Measurements from ENCODE around the gene AGAP1.
"Not testable (repeated sequence)": the region's sequence is repeated elsewhere in the genome, so short reads cannot be mapped to it uniquely, and the experiment has no call there.

The AGAP1 gene

GRCh38 chr2:236125541-236125940 is 631.7 kb downstream of the AGAP1 start:
- no peak overlapping the region for H3K9ac ChIP-seq (ENCODE audit: low read length)
- no peaks in the 10 kb centered on the region for H3K27me3 ChIP-seq (ENCODE audit: control insufficient read depth, insufficient read depth, low read length)
- H3K9me3 ChIP-seq (ENCODE audit: control insufficient read depth, low read length), result no peaks in the 10 kb centered on the region
- peaks cover 13% of the 10 kb centered on the region for H3K4me1 ChIP-seq (ENCODE audit: control insufficient read depth, insufficient read depth, low read length)
- H3K4me3 ChIP-seq (ENCODE audit: low read length), result no peak overlapping the region
- H3K36me3 ChIP-seq (ENCODE audit: control insufficient read depth, insufficient read depth, low read length), result no peaks in the 10 kb centered on the region

- Histone ChIP-seq H3K27me3 (ENCODE audit: control insufficient read depth, insufficient read depth, low read length) (no peaks in the 10 kb centered on the region), H3K36me3 (ENCODE audit: control insufficient read depth, insufficient read depth, low read length) (no peaks in the 10 kb centered on the region), H3K4me3 (ENCODE audit: low read length) (no peak overlapping the region), H3K9ac (ENCODE audit: low read length) (no peak overlapping the region), H3K9me3 (ENCODE audit: control insufficient read depth, low read length) (no peaks in the 10 kb centered on the region), H3K4me1 (ENCODE audit: control insufficient read depth, insufficient read depth, low read length) (no peaks in the 10 kb centered on the region)
Observed at GRCh38 chr2:236127010-236127409, 633.2 kb downstream of the AGAP1 start.

GRCh38 chr2:236128321-236128720 is 634.5 kb downstream of the AGAP1 start:
- H3K36me3 ChIP-seq (ENCODE audit: control insufficient read depth, insufficient read depth, low read length), result no peaks in the 10 kb centered on the region
- H3K4me3 ChIP-seq (ENCODE audit: low read length), result no peak overlapping the region
- no peaks in the 10 kb centered on the region for H3K4me1 ChIP-seq (ENCODE audit: control insufficient read depth, insufficient read depth, low read length)
- no peaks in the 10 kb centered on the region for H3K27me3 ChIP-seq (ENCODE audit: control insufficient read depth, insufficient read depth, low read length)
- no peak overlapping the region for H3K9ac ChIP-seq (ENCODE audit: low read length)
- H3K9me3 ChIP-seq (ENCODE audit: control insufficient read depth, low read length), result no peaks in the 10 kb centered on the region

GRCh38 chr2:236129935-236130334 is 636.1 kb downstream of the AGAP1 start:
- no peaks in the 10 kb centered on the region for H3K27me3 ChIP-seq (ENCODE audit: control insufficient read depth, insufficient read depth, low read length)
- H3K9me3 ChIP-seq (ENCODE audit: control insufficient read depth, low read length), result no peaks in the 10 kb centered on the region
- H3K4me3 ChIP-seq (ENCODE audit: low read length), result no peak overlapping the region
- H3K4me1 ChIP-seq (ENCODE audit: control insufficient read depth, insufficient read depth, low read length), result no peaks in the 10 kb centered on the region
- H3K9ac ChIP-seq (ENCODE audit: low read length), result no peak overlapping the region
- no peaks in the 10 kb centered on the region for H3K36me3 ChIP-seq (ENCODE audit: control insufficient read depth, insufficient read depth, low read length)

GRCh38 chr2:236130349-236130998 is 636.6 kb downstream of the AGAP1 start:
- Histone ChIP-seq H3K36me3 (ENCODE audit: control insufficient read depth, insufficient read depth, low read length) (no peaks in the 10 kb centered on the region), H3K27me3 (ENCODE audit: control insufficient read depth, insufficient read depth, low read length) (no peaks in the 10 kb centered on the region), H3K9ac (ENCODE audit: low read length) (no peak overlapping the region), H3K4me1 (ENCODE audit: control insufficient read depth, insufficient read depth, low read length) (no peaks in the 10 kb centered on the region), H3K9me3 (ENCODE audit: control insufficient read depth, low read length) (no peaks in the 10 kb centered on the region), H3K4me3 (ENCODE audit: low read length) (no peak overlapping the region)

GRCh38 chr2:236131073-236131692 is 637.3 kb downstream of the AGAP1 start:
- no peak overlapping the region for H3K4me3 ChIP-seq (ENCODE audit: low read length)
- no peak overlapping the region for H3K9ac ChIP-seq (ENCODE audit: low read length)
- no peaks in the 10 kb centered on the region for H3K36me3 ChIP-seq (ENCODE audit: control insufficient read depth, insufficient read depth, low read length)
- no peaks in the 10 kb centered on the region for H3K27me3 ChIP-seq (ENCODE audit: control insufficient read depth, insufficient read depth, low read length)
- no peaks in the 10 kb centered on the region for H3K4me1 ChIP-seq (ENCODE audit: control insufficient read depth, insufficient read depth, low read length)
- H3K9me3 ChIP-seq (ENCODE audit: control insufficient read depth, low read length), result no peaks in the 10 kb centered on the region

GRCh38 chr2:236133410-236134012 is 639.7 kb downstream of the AGAP1 start:
- Histone ChIP-seq H3K36me3 (ENCODE audit: control insufficient read depth, insufficient read depth, low read length) (no peaks in the 10 kb centered on the region), H3K9me3 (ENCODE audit: control insufficient read depth, low read length) (no peaks in the 10 kb centered on the region), H3K27me3 (ENCODE audit: control insufficient read depth, insufficient read depth, low read length) (no peaks in the 10 kb centered on the region), H3K4me3 (ENCODE audit: low read length) (no peak overlapping the region), H3K9ac (ENCODE audit: low read length) (no peak overlapping the region), H3K4me1 (ENCODE audit: control insufficient read depth, insufficient read depth, low read length) (no peaks in the 10 kb centered on the region)

- no peak overlapping the region for H3K4me3 ChIP-seq (ENCODE audit: low read length)
- H3K36me3 ChIP-seq (ENCODE audit: control insufficient read depth, insufficient read depth, low read length), result no peaks in the 10 kb centered on the region
- no peaks in the 10 kb centered on the region for H3K9me3 ChIP-seq (ENCODE audit: control insufficient read depth, low read length)
- no peaks in the 10 kb centered on the region for H3K4me1 ChIP-seq (ENCODE audit: control insufficient read depth, insufficient read depth, low read length)
- H3K9ac ChIP-seq (ENCODE audit: low read length), result no peak overlapping the region
- H3K27me3 ChIP-seq (ENCODE audit: control insufficient read depth, insufficient read depth, low read length), result no peaks in the 10 kb centered on the region
Observed at GRCh38 chr2:236136538-236136937, 642.7 kb downstream of the AGAP1 start.

- Histone ChIP-seq H3K9ac (ENCODE audit: low read length) (no peak overlapping the region), H3K9me3 (ENCODE audit: control insufficient read depth, low read length) (no peaks in the 10 kb centered on the region), H3K4me3 (ENCODE audit: low read length) (no peak overlapping the region), H3K27me3 (ENCODE audit: control insufficient read depth, insufficient read depth, low read length) (no peaks in the 10 kb centered on the region), H3K36me3 (ENCODE audit: control insufficient read depth, insufficient read depth, low read length) (no peaks in the 10 kb centered on the region), H3K4me1 (ENCODE audit: control insufficient read depth, insufficient read depth, low read length) (no peaks in the 10 kb centered on the region)
Observed at GRCh38 chr2:236137066-236137465, 643.2 kb downstream of the AGAP1 start.

- not testable (repeated sequence) for H3K36me3 ChIP-seq (ENCODE audit: control insufficient read depth, insufficient read depth, low read length); H3K9ac ChIP-seq (ENCODE audit: low read length); H3K4me3 ChIP-seq (ENCODE audit: low read length); H3K4me1 ChIP-seq (ENCODE audit: control insufficient read depth, insufficient read depth, low read length); H3K9me3 ChIP-seq (ENCODE audit: control insufficient read depth, low read length); H3K27me3 ChIP-seq (ENCODE audit: control insufficient read depth, insufficient read depth, low read length)
Observed at GRCh38 chr2:236141616-236142015, 647.8 kb downstream of the AGAP1 start.

GRCh38 chr2:236143811-236144210 is 650.0 kb downstream of the AGAP1 start:
- no peak overlapping the region for H3K9ac ChIP-seq (ENCODE audit: low read length)
- no peaks in the 10 kb centered on the region for H3K9me3 ChIP-seq (ENCODE audit: control insufficient read depth, low read length)
- no peaks in the 10 kb centered on the region for H3K27me3 ChIP-seq (ENCODE audit: control insufficient read depth, insufficient read depth, low read length)
- no peaks in the 10 kb centered on the region for H3K4me1 ChIP-seq (ENCODE audit: control insufficient read depth, insufficient read depth, low read length)
- H3K4me3 ChIP-seq (ENCODE audit: low read length), result no peak overlapping the region
- H3K36me3 ChIP-seq (ENCODE audit: control insufficient read depth, insufficient read depth, low read length), result no peaks in the 10 kb centered on the region

- Histone ChIP-seq H3K9ac (ENCODE audit: low read length) (no peak overlapping the region), H3K9me3 (ENCODE audit: control insufficient read depth, low read length) (no peaks in the 10 kb centered on the region), H3K27me3 (ENCODE audit: control insufficient read depth, insufficient read depth, low read length) (no peaks in the 10 kb centered on the region), H3K4me3 (ENCODE audit: low read length) (no peak overlapping the region), H3K36me3 (ENCODE audit: control insufficient read depth, insufficient read depth, low read length) (no peaks in the 10 kb centered on the region), H3K4me1 (ENCODE audit: control insufficient read depth, insufficient read depth, low read length) (no peaks in the 10 kb centered on the region)
Observed at GRCh38 chr2:236146436-236146835, 652.6 kb downstream of the AGAP1 start.

Data from mucosa of stomach (tissue), 1 donor.